ENCODE results near the gene LAMA4.

The LAMA4 gene

DNA sequence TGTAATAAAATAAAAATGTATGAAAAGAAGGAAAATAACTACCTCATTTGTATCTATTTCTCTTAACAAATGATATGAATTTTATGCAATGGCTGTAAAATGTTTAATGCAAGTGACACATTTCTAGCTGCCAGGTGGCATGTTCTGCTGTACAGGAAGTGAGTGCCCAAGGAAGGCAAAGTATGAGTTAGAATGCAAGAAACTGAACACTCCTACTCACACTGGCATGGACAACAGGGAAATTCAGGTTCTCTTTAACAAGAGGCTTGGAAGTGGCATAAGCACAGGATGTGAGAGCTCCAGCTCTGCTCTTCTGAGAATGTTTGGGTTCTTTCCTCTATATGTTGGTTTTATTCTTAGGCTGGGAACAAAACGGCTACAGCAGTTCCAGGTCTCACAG is 20.4 kb upstream of the LAMA4 start:
- FAIRE-seq (no peak), DNase-seq (ENCODE audit: insufficient read length, low spot score) (no peak)

- FAIRE-seq = no peak
Measured at GRCh38 chr6:112272799-112273198, 18.4 kb upstream of the LAMA4 start.

GRCh38 chr6:112270756-112271155 is 16.4 kb upstream of the LAMA4 start:
- FAIRE-seq = no peak

More at GRCh38 chr6:112272799-112273198, 18.4 kb upstream of the LAMA4 start:
- DNase-seq (ENCODE audit: insufficient read length, low spot score) = no peak

DNA sequence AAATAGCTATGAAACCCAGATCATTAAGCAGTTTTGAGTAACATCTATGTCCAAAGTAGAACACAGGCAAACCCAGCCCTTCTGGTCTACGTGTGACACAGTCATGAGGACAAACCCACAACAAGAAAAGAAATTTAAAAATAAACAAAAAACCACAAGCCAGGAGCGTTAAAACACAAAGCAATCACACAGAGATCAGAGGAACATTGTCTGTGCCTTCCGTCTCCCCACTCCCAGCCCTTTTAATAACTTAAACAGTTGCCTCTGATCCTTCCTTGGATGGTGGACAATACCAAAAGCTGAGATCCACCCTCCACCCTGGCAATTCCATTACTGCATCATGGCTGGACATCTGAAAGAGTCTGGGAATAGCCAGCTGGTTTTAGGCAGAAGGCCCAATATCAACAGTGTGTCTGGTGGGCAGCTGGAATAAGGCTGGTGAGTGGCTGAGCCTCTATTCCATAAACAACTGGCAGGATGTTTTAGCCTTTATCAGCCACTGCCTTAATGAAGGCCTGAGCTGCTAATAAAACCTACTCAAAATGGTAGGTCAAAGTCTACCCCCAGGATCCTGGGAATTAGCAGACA is 15.7 kb upstream of the LAMA4 start:
- DNase-seq (ENCODE audit: insufficient read length, low spot score) (no peak), FAIRE-seq (no peak)

More at GRCh38 chr6:112270756-112271155, 16.4 kb upstream of the LAMA4 start:
- no peak for DNase-seq (ENCODE audit: insufficient read length, low spot score)

- FAIRE-seq = no peak
- DNase-seq (ENCODE audit: insufficient read length, low spot score) = no peak
Measured at GRCh38 chr6:112269114-112269513, 14.7 kb upstream of the LAMA4 start.

DNA sequence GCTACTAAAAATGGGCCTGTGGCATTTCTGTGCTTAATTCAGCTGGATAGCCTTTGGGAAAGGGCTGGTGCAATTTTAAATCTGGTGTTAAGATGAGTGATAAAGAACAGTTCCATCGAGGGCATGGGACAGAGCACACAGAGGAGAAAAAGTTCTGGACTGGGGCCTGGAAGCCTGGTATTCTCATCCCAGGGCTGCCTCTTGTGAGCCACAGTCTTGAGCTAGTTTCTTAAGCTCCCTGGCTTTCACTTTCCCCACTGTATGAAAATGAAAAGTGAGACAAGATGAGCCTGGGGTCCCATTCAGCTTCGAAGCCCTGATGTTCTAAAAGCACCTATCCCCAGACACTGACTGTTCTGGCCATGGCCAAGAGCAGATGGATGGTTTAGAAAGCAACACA is 14.3 kb upstream of the LAMA4 start:
- FAIRE-seq = no peak
- no peak for DNase-seq (ENCODE audit: insufficient read length, low spot score)

- no peak for DNase-seq (ENCODE audit: insufficient read length, low spot score)
- no peak for FAIRE-seq
Measured at GRCh38 chr6:112268019-112268418, 13.7 kb upstream of the LAMA4 start.

- DNase-seq (ENCODE audit: insufficient read length, low spot score) (no peak), FAIRE-seq (no peak)
Measured at GRCh38 chr6:112266331-112266730, 12.0 kb upstream of the LAMA4 start.

- no peak for FAIRE-seq
- no peak for DNase-seq (ENCODE audit: insufficient read length, low spot score)
Measured at GRCh38 chr6:112259337-112259675, 4.9 kb upstream of the LAMA4 start.

DNA sequence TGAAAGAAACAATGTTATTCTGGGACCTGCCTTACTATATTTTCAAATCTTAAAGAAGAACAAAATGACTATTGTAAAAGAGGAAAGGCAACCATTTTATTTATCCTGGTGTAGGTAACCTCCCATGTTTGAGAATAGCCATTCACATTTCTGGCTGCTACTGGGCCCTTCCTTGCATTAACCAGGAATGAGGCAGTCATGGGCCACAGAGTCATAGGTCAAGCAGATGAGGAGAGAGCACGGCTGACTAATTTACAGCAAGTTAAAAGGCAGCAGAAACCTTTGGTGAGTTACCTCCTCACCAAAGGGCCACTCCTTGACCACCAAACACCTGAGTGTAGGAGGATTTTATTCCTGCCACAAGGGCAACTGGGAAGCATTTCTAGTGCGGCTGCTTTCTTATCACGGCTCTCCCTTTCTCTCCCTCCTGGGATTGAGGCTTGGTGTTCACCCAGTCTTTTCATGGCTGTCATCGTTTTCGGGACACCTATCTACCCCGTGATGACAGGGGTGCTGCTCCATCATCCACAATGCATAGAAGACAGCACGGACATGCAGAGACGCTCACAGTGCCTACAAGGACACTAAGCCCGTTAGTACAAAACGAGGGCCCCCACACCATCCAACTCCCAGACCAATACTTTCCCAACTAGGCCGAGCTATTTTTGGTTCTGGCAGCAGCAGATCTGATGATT is 4.4 kb upstream of the LAMA4 start:
- no peak for FAIRE-seq

GRCh38 chr6:112257178-112257855 is 3.0 kb upstream of the LAMA4 start:
- DNase-seq (ENCODE audit: insufficient read length, low spot score) = no peak
- no peak for FAIRE-seq

More for the DNA sequence above, 4.4 kb upstream of the LAMA4 start:
- DNase-seq (ENCODE audit: insufficient read length, low spot score) = no peak

GRCh38 chr6:112254921-112255320 is 554 bp upstream of the LAMA4 start:
- FAIRE-seq = no peak

GRCh38 chr6:112253498-112253840 is 898 bp downstream of the LAMA4 start:
- FAIRE-seq = no peak
- no peak for DNase-seq (ENCODE audit: insufficient read length, low spot score)

More at GRCh38 chr6:112254921-112255320, 554 bp upstream of the LAMA4 start:
- DNase-seq (ENCODE audit: insufficient read length, low spot score) = no peak

DNA sequence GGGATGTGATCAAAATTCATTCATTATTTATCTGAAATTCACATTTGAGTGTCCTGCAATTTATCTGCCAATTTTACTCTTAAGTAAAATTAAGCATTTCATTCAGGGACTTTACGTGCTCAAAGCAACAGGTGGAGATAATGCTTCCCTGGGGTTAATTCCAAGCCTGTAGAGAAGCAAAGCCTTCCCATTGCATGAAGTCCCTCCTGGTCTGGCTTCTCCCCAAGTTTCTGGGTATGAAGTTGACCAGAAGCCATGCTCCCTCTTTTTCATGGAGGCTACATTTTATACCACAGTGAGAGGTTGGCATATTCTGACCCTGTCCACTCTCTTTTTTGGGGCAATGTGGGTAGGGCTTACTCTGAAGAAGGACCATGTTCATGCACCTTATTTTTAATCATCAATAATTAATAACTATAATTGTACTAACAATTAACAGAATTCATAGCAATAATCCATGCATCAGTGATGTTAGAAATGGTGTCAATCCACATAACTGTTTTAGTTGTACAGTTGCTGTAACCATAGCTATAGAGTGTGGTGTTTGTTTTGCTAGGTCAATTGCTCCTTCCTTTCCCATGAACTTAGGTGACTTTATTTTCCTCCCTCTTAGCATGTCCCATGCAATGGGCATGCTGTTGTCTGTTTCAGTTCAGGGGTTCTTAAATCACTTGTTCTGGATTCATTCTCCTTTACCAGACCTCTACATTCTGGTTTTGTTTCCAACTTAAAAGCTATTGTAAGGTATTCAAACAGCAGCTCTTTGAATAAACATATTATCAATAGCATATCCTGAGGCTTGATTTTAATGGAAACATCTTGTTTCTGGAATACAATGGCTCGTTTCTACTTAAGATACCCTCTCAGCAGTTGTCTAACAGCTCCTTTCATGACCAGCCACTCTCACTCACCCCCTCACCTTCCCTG is 1.5 kb downstream of the LAMA4 start:
- DNase-seq (ENCODE audit: insufficient read length, low spot score) = no peak
- no peak for FAIRE-seq

DNA sequence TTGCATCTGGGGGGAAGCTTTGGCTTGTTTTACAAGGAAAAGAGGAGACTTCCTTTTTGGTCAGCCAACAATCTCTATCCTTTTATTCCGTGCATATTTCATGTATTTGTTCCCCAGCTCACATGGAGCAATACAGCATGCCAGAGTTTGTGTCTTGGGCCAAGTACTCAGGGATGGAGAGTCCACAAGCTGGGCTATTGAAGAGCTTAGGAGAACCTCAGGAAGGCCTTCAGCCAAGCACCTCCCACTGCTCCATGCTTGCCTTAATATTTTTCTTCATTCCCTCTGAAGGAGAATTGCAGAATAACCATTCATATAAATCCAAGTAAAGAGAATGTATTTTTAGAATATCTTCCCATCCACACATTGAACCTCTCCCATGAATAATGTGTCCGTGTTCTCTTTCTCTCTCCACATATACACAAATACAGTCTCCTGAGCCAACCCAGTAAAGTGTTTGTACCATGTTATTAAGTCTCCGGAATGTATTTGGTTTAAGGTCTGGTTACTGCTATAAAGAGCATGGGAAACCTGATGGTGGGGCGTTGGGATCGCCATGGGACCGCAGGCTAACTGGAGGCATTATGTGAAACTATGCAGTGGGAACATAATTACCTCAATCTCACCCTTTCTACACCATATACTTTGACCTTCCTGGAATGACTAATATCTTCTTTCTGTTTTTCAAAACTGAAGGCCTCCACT is 3.0 kb downstream of the LAMA4 start:
- DNase-seq (ENCODE audit: insufficient read length, low spot score) = no peak
- no peak for FAIRE-seq

DNA sequence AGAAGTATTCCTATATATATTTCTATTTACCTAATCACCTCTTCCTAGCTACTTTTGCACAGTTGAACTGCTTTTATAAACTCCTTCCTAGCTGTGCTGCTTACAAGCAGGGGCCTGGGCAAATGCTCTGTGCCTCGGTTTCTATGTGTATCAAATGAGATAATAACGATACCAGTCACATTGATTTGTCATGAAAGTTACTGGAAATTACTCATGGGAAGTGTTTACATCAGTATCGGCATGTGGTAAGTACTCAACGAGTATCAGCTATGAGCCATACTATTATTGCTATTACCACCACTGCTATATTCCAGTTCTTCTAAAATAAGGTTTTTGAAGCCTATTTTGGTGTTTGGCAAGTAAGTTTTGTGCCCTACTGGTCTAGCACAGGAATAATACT is 4.9 kb downstream of the LAMA4 start:
- DNase-seq (ENCODE audit: insufficient read length, low spot score) (no peak), FAIRE-seq (no peak)

DNA sequence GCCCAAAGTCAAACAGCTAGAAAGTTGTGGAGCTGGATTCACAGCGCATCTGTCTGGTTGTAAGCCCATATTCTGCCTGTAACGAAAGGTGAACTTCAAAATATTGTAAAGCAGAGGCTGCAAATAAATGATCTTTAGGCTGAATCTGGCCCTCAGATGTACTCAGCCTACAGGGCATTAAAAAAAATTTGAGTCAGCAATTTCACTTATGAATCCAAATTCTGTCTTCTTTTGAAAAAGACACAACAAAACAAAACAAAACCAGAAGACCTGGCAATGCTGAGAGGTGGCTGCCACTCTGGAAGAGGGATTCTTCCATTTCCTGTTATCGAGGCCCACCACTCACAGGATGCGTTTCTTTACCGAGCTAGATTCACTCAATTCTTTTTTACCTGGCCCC is 7.1 kb downstream of the LAMA4 start:
- no peak for FAIRE-seq
- DNase-seq (ENCODE audit: insufficient read length, low spot score) = no peak

GRCh38 chr6:112245511-112246203 is 8.7 kb downstream of the LAMA4 start:
- no peak for DNase-seq (ENCODE audit: insufficient read length, low spot score)
- FAIRE-seq = no peak

DNA sequence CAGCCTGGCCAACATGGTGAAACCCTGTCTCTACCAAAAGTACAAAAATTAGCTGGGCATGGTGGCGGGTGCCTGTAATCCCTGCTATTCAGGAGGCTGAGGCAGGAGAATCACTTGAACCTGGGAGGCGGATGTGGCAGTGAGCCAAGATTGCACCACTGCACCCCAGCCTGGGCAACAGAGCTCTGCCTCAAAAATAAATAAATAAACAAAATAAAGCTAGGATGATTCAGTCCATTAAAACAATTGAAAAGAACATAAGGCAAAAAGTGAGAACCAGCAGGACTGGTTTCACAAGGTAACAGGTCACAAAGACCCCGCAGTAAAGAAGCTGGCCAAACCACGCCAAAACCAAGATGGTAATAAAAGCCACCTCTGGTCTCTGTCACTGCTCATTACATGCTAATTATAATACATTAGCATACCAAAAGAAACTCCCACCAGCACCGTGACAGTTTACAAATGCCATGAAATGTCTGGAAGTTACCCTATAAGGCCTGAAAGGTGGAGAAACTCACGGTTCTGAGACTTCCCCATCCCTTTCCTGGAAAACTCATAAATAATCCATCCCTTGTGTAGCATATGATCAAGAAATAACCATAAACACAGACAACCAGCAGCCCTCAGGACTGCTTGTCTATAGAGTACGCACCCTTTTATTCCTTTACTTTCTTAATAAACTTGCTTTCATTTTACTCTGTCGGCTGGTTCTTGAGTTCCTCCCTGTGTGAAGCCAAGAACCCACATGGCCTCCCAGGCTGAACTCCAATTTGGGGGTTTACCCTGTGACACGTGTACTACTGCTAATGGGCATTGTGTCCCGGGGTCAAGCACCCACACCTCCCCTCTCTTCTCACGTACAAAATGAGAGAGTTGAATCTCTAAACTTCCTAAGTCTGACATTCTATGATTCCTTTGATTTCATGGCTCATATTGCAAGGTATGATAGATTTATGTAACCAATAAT is 10.2 kb downstream of the LAMA4 start:
- DNase-seq (ENCODE audit: insufficient read length, low spot score) = no peak
- FAIRE-seq = no peak
